ENCODE data around the gene NCF2.
"Not testable (repeated sequence)": the region's sequence is repeated elsewhere in the genome, so short reads cannot be mapped to it uniquely, and the experiment has no call there.

NCF2 gene

GRCh38 chr1:183632964-183633363, 42.7 kb upstream of the NCF2 start:
- no peak overlapping the region for H3K9ac ChIP-seq
- no peaks in the 10 kb centered on the region for H3K27me3 ChIP-seq (ENCODE audit: control insufficient read depth, insufficient read depth, low read length)
- H3K4me1 ChIP-seq, result no peaks in the 10 kb centered on the region
- no peaks in the 10 kb centered on the region for H3K79me2 ChIP-seq
- H2AFZ ChIP-seq, result no peak overlapping the region
- H3K36me3 ChIP-seq (ENCODE audit: control insufficient read depth, insufficient read depth, low read length), result no peaks in the 10 kb centered on the region
- H3K4me3 ChIP-seq (ENCODE audit: low read depth, low read length), result no peak overlapping the region
- TF ChIP-seq, protein P1, sequence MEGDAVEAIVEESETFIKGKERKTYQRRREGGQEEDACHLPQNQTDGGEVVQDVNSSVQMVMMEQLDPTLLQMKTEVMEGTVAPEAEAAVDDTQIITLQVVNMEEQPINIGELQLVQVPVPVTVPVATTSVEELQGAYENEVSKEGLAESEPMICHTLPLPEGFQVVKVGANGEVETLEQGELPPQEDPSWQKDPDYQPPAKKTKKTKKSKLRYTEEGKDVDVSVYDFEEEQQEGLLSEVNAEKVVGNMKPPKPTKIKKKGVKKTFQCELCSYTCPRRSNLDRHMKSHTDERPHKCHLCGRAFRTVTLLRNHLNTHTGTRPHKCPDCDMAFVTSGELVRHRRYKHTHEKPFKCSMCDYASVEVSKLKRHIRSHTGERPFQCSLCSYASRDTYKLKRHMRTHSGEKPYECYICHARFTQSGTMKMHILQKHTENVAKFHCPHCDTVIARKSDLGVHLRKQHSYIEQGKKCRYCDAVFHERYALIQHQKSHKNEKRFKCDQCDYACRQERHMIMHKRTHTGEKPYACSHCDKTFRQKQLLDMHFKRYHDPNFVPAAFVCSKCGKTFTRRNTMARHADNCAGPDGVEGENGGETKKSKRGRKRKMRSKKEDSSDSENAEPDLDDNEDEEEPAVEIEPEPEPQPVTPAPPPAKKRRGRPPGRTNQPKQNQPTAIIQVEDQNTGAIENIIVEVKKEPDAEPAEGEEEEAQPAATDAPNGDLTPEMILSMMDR (IDR thresholded peaks at IDR 0.05), result no peak
- H3K9me3 ChIP-seq (ENCODE audit: control insufficient read depth, low read length), result no peaks in the 10 kb centered on the region
- no peak overlapping the region for H3K27ac ChIP-seq
- peak overlapping the region; percentile 14 for H3K4me2 ChIP-seq (ENCODE audit: low read length)

GRCh38 chr1:183632114-183632513, 41.9 kb upstream of the NCF2 start:
- H3K4me3 ChIP-seq (ENCODE audit: low read depth, low read length), result peak overlapping the region; percentile 14
- H3K79me2 ChIP-seq, result no peaks in the 10 kb centered on the region
- H3K27me3 ChIP-seq (ENCODE audit: control insufficient read depth, insufficient read depth, low read length), result no peaks in the 10 kb centered on the region
- no peaks in the 10 kb centered on the region for H3K9me3 ChIP-seq (ENCODE audit: control insufficient read depth, low read length)
- no peak overlapping the region for H3K4me2 ChIP-seq (ENCODE audit: low read length)
- no peak overlapping the region for H2AFZ ChIP-seq
- no peak overlapping the region for H3K9ac ChIP-seq
- TF ChIP-seq, protein P1 (IDR thresholded peaks at IDR 0.05), result no peak
- H3K36me3 ChIP-seq (ENCODE audit: control insufficient read depth, insufficient read depth, low read length), result no peaks in the 10 kb centered on the region
- no peaks in the 10 kb centered on the region for H3K4me1 ChIP-seq
- H3K27ac ChIP-seq, result no peak overlapping the region

DNA sequence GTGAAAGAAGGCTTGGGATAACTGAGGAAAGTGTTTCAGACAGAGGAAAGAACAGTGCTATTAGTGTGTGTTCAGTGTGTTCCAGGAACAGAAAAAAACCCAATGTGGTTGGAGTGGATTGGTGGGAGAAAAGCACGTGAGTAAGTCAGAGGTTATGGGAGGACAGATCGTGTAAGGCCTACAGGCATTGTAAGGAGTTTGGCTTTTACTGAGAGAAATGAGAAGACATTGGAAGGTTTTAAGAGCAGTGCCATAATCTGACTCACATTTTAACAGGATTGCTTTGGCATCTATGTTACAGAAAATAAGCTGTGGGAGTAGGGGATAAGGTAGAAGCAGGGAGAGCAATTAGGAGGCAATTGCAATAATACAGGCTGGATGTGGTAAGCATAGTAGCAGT, 40.5 kb upstream of the NCF2 start:
- H3K27me3 ChIP-seq (ENCODE audit: control insufficient read depth, insufficient read depth, low read length), result no peaks in the 10 kb centered on the region
- H3K4me3 ChIP-seq (ENCODE audit: low read depth, low read length), result no peak overlapping the region
- H3K27ac ChIP-seq, result peak overlapping the region; percentile 24
- no peaks in the 10 kb centered on the region for H3K9me3 ChIP-seq (ENCODE audit: control insufficient read depth, low read length)
- H3K79me2 ChIP-seq, result no peaks in the 10 kb centered on the region
- no peaks in the 10 kb centered on the region for H3K36me3 ChIP-seq (ENCODE audit: control insufficient read depth, insufficient read depth, low read length)
- peaks cover 2% of the 10 kb centered on the region for H3K4me1 ChIP-seq
- TF ChIP-seq, protein P1 (IDR thresholded peaks at IDR 0.05), result no peak
- no peak overlapping the region for H3K9ac ChIP-seq
- H2AFZ ChIP-seq, result no peak overlapping the region
- H3K4me2 ChIP-seq (ENCODE audit: low read length), result no peak overlapping the region

DNA sequence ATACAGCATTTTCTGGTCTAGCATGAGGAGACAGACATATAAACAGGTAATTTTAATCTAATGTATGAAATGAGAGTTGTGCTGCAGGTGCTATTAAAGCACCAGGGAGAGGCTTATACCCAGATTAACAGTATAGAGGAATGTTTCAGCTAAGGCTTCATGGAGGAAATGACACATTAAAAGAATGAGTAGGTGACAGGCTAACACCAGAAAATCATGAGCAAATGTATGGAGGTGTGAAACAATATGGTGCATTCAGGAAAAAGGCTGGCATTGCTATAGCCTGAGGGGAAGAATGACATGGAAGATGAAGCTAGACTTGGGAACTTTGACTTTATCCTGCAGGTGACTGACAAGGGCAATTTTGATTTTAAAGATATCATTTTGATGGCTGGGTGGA, 38.3 kb upstream of the NCF2 start:
- Histone ChIP-seq H3K4me3 (ENCODE audit: low read depth, low read length) (no peak overlapping the region), H2AFZ (no peak overlapping the region), H3K4me1 (peaks cover 6% of the 10 kb centered on the region), H3K27me3 (ENCODE audit: control insufficient read depth, insufficient read depth, low read length) (no peaks in the 10 kb centered on the region), H3K9ac (no peak overlapping the region), H3K27ac (no peak overlapping the region), H3K4me2 (ENCODE audit: low read length) (no peak overlapping the region), H3K9me3 (ENCODE audit: control insufficient read depth, low read length) (no peaks in the 10 kb centered on the region), H3K36me3 (ENCODE audit: control insufficient read depth, insufficient read depth, low read length) (no peaks in the 10 kb centered on the region), H3K79me2 (no peaks in the 10 kb centered on the region)
- TF ChIP-seq, protein P1 (IDR thresholded peaks at IDR 0.05), result no peak

DNA sequence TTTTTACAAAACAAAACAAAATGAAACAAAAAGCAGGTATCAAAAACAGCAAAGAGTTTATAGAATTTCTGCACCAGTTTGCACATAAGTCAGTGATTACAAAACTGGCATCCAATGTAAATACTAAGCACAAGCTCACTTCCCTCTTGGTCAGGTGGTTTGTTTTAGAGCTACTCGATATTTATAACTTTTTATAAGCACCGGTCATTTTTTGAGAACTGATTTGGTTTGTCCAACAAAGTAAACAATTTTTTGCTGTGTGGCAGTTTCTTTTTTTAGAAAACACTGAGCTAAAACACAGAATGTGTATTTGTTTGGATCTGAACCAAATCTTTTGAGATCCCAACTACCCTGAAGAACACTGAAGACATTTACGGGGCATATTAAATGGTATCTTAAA, 36.0 kb upstream of the NCF2 start:
- not testable (repeated sequence) for H2AFZ ChIP-seq; H3K27me3 ChIP-seq (ENCODE audit: control insufficient read depth, insufficient read depth, low read length); H3K4me1 ChIP-seq; H3K4me3 ChIP-seq (ENCODE audit: low read depth, low read length); H3K9ac ChIP-seq; H3K9me3 ChIP-seq (ENCODE audit: control insufficient read depth, low read length); H3K36me3 ChIP-seq (ENCODE audit: control insufficient read depth, insufficient read depth, low read length); H3K79me2 ChIP-seq
- Histone ChIP-seq H3K4me2 (ENCODE audit: low read length) (peak overlapping the region; percentile 32), H3K27ac (peak overlapping the region; percentile 42)

Data from parathyroid adenoma (tissue), 2 donors.